Effector memory CD4-positive, alpha-beta T cell (primary cell): Measurements from ENCODE around the gene MYO1F.

Experiments used
- DNase-seq, 3 donors: peaks; one replicate each; pipeline ENCODE4 v3.0.0-alpha.2; 2020
- H3K27ac ChIP-seq: 2 replicates; pipeline ENCODE4 v1.7.0; 2013; ENCODE audit warnings: mild to moderate bottlenecking, low read length, moderate library complexity; ENCODE audit not compliant: insufficient read depth, poor library complexity, severe bottlenecking
- H3K27me3 ChIP-seq: replicated peaks from 2 replicates; pipeline ENCODE4 v1.7.0; 2013; ENCODE audit warnings: mild to moderate bottlenecking, low read length; ENCODE audit not compliant: insufficient read depth, control insufficient read depth, poor library complexity, severe bottlenecking
- H3K36me3 ChIP-seq: 2 replicates; pipeline ENCODE4 v1.7.0; 2013; ENCODE audit warnings: mild to moderate bottlenecking, low read length, moderate library complexity; ENCODE audit not compliant: control insufficient read depth, insufficient read depth
- H3K4me1 ChIP-seq: 2 replicates; pipeline ENCODE4 v1.7.0; 2013; ENCODE audit warnings: low read length, mild to moderate bottlenecking; ENCODE audit not compliant: control insufficient read depth, insufficient read depth, poor library complexity, severe bottlenecking
- H3K4me3 ChIP-seq: 2 replicates; pipeline ENCODE4 v1.7.0; 2013; ENCODE audit warnings: low read length, low read depth, mild to moderate bottlenecking; ENCODE audit not compliant: insufficient read depth, poor library complexity, severe bottlenecking
- H3K9me3 ChIP-seq: 2 replicates; pipeline ENCODE4 v1.7.0; 2013; ENCODE audit warnings: mild to moderate bottlenecking, low read length, moderate library complexity; ENCODE audit not compliant: control insufficient read depth

Gene MYO1F

DNA sequence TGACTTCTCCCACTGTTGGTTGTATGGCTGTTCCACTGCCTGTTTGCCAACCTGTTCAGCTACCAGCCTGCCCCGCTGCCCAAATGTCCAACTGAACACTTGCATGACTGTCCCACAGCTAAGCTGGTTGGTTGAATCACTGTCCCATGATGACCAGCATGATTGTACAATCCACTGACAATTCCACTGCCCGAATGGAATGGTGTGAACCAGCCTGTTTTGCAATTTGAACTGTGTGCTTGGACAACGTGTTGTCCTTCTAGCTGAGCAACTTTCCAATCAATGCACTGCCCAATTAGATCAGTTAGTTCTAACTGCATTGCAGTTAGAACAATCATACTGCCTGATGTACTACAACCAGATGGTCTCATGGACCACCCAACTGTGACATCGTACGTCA is 24.6 kb upstream of the MYO1F start:
- Histone ChIP-seq H3K9me3 (no peaks in the 10 kb centered on the region), H3K27me3 (no peaks in the 10 kb centered on the region), H3K4me3 (no peak overlapping the region), H3K27ac (no peak overlapping the region), H3K36me3 (peaks cover 14% of the 10 kb centered on the region), H3K4me1 (no peaks in the 10 kb centered on the region)
- no peak for DNase-seq

GRCh38 chr19:8600816-8601215 is 23.6 kb upstream of the MYO1F start:
- Histone ChIP-seq H3K4me3 (no peak overlapping the region), H3K36me3 (peaks cover 14% of the 10 kb centered on the region), H3K27ac (no peak overlapping the region), H3K4me1 (no peaks in the 10 kb centered on the region), H3K27me3 (no peaks in the 10 kb centered on the region), H3K9me3 (no peaks in the 10 kb centered on the region)
- DNase-seq, result no peak

DNA sequence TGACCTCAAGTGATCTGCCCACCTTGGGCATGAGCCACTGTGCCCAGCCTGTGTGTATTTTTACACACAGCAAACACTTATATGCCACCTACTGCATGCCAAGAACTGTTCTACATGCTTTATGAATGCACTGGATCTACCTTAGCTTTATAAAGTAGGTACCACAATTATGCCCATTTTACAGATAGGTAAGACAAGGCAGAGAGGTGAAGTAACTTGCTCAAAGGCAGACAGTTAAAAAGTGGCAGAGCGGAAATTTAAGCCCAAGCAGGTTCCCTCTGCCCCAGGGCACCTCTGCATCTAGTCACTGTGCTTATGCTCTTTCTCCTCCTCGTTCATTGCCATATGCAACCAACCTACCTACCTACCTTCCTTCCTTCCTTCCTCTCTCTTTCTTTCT is 22.8 kb upstream of the MYO1F start:
- no peak overlapping the region for H3K27ac ChIP-seq
- no peaks in the 10 kb centered on the region for H3K27me3 ChIP-seq
- peaks cover 7% of the 10 kb centered on the region for H3K36me3 ChIP-seq
- no peaks in the 10 kb centered on the region for H3K4me1 ChIP-seq
- H3K9me3 ChIP-seq, result no peaks in the 10 kb centered on the region
- DNase-seq, result no peak
- no peak overlapping the region for H3K4me3 ChIP-seq

DNA sequence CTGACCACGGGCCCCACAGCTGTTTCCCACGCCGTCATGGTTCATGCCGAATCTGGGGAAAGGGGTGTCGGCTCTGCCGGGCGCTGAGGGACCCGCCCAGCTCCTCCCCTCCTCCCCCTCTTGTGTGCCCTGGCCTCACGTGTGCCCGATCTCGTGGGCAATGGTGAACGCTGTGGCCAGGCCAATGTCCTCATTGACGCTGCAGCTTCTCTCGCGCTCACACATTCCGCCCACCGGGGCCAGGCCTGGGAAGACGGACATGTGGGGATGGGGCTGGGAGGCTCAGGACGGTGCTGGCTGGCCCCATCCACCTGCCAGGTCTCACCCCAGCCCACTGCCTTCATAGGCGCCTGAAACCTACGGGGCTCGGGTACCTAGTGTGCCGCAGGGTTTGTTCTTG is 18.9 kb upstream of the MYO1F start:
- Histone ChIP-seq H3K27ac (no peak overlapping the region), H3K9me3 (no peaks in the 10 kb centered on the region), H3K27me3 (no peaks in the 10 kb centered on the region), H3K4me3 (no peak overlapping the region), H3K4me1 (peaks cover 12% of the 10 kb centered on the region), H3K36me3 (peaks cover 6% of the 10 kb centered on the region)
- no peak for DNase-seq

- Histone ChIP-seq H3K4me1 (peaks cover 12% of the 10 kb centered on the region), H3K9me3 (no peaks in the 10 kb centered on the region), H3K27me3 (no peaks in the 10 kb centered on the region), H3K4me3 (no peak overlapping the region), H3K36me3 (peaks cover 6% of the 10 kb centered on the region), H3K27ac (no peak overlapping the region)
- DNase-seq, result no peak
Measured at GRCh38 chr19:8595651-8596050, 18.4 kb upstream of the MYO1F start.

- H3K4me1 ChIP-seq, result peaks cover 12% of the 10 kb centered on the region
- DNase-seq, result no peak
- H3K27ac ChIP-seq, result no peak overlapping the region
- no peaks in the 10 kb centered on the region for H3K27me3 ChIP-seq
- no peak overlapping the region for H3K4me3 ChIP-seq
- no peaks in the 10 kb centered on the region for H3K9me3 ChIP-seq
- peaks cover 3% of the 10 kb centered on the region for H3K36me3 ChIP-seq
Measured at GRCh38 chr19:8593931-8594330, 16.7 kb upstream of the MYO1F start.

DNA sequence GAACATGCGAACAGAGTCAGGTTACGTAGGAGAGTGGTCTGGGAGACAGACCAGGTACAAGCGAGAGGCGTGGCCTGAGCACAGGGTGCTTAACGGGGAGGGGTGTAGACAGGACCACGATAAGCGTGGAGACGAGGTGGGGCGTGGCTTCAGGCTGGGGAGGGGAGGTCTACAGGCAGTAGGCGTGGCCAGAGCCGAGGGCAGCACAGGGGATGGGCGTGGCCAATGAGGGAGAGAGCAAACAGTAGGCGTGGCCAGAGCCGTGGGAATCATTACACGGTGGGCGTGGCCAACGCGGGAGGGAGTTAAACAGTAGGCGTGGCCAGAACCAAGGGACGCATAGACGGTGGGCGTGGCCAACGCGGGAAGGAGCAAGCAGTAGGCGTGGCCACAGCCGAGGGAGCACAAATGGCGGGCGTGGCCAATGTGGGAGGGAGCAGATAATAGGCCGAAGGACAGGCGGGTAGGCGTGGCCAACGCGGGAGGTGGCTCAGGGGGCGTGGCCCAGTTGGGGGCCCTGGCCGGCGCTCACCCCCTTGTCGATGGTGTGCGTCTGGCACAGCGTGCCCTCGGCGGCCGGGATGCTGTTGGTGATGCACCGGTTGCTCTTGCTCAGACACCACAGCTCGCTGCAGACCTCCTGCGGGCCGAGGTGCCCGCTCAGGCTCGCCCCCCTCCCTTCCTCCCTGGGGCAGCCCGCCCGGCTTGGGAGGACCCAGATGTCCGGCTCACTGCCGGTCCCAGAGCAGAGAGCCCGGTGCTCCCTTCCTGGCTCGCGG is 15.2 kb upstream of the MYO1F start:
- Histone ChIP-seq H3K27ac (no peak overlapping the region), H3K4me3 (peak overlapping the region; percentile 35), H3K4me1 (peaks cover 12% of the 10 kb centered on the region), H3K36me3 (peaks cover 3% of the 10 kb centered on the region), H3K27me3 (no peaks in the 10 kb centered on the region), H3K9me3 (no peaks in the 10 kb centered on the region)
- peak; percentile 95 to 97 (median 95) for DNase-seq

GRCh38 chr19:8589177-8589714 is 12.0 kb upstream of the MYO1F start:
- Histone ChIP-seq H3K27ac (no peak overlapping the region), H3K9me3 (no peaks in the 10 kb centered on the region), H3K4me3 (no peak overlapping the region), H3K36me3 (no peaks in the 10 kb centered on the region), H3K27me3 (no peaks in the 10 kb centered on the region), H3K4me1 (peaks cover 12% of the 10 kb centered on the region)
- DNase-seq, result no peak

DNA sequence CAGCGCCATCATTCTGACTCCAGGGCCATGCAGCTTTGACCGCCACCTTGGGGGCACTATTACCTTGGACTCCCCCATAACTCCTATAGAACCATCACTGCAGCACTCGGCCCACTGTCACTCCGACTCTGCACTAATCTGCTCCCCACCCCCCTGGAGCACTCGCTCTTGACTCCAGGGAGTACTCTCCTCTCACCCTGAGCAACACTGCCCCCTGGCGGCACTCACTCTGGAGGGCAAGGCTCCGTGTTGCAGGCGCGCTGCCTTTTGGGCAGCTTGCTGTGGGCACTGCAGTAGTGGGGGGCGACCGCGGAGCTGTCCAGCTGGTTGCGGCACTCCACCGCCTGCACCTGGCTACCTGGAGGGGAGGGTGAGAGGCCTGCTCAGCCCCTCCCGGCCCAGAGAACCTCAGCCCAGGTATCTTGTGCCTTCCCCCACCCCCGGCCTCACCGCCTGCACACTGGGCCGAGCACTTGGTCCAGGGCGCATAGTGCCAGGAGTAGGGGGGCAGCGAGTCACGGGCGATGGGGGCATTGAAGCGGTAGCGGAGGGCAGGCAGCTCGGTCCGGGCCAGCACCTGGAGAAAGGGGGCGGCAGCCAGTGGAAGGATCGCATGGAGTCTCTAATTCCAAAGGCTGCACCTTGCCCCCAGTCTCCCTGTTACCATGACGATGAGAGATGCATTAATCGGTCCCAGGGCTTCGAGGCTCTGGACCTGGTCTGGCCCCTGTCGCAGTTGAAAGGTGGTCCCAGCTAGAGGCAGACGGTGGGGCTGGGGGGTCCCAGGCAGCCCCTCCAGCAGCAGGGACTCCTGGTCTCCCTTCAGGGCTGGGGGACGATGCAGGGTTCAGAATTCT is 8.9 kb upstream of the MYO1F start:
- Histone ChIP-seq H3K9me3 (no peaks in the 10 kb centered on the region), H3K27ac (no peak overlapping the region), H3K4me3 (no peak overlapping the region), H3K27me3 (no peaks in the 10 kb centered on the region), H3K4me1 (no peaks in the 10 kb centered on the region), H3K36me3 (no peaks in the 10 kb centered on the region)
- DNase-seq, result peak; percentile 29 to 59 (median 49)
